Epidermal melanocyte (primary cell): ENCODE measurements around the gene IL25.

Source experiments
- DNase-seq: peaks from one replicate; pipeline ENCODE4 v3.0.0; 2011; ENCODE audit warnings: low spot score; ENCODE audit not compliant: insufficient read length

Gene IL25

GRCh38 chr14:23353433-23353780 lies 19.2 kb upstream of the IL25 start:
- DNase-seq, result no peak

GRCh38 chr14:23354990-23355389 lies 17.6 kb upstream of the IL25 start:
- DNase-seq, result no peak

- no peak for DNase-seq
These were observed 16.7 kb upstream of the IL25 start for GRCh38 chr14:23355871-23356435.

- DNase-seq, result no peak
These were observed 15.9 kb upstream of the IL25 start for GRCh38 chr14:23356662-23357061.

GRCh38 chr14:23357261-23357660 lies 15.3 kb upstream of the IL25 start:
- DNase-seq, result no peak

GRCh38 chr14:23358042-23358441 lies 14.6 kb upstream of the IL25 start:
- no peak for DNase-seq

GRCh38 chr14:23358553-23359166 lies 13.9 kb upstream of the IL25 start:
- peak; percentile 3 for DNase-seq

GRCh38 chr14:23359167-23359626 lies 13.4 kb upstream of the IL25 start:
- no peak for DNase-seq

- peak; percentile 8 for DNase-seq
These were observed 12.7 kb upstream of the IL25 start for GRCh38 chr14:23359722-23360447.

GRCh38 chr14:23360496-23360895 lies 12.1 kb upstream of the IL25 start:
- DNase-seq, result no peak

- DNase-seq, result no peak
These were observed 11.3 kb upstream of the IL25 start for GRCh38 chr14:23361320-23361719.

GRCh38 chr14:23361763-23362162 lies 10.8 kb upstream of the IL25 start:
- DNase-seq, result no peak

GRCh38 chr14:23362200-23362599 lies 10.4 kb upstream of the IL25 start:
- no peak for DNase-seq

GRCh38 chr14:23364164-23365035 lies 8.2 kb upstream of the IL25 start:
- DNase-seq, result peak; percentile 73

- DNase-seq, result no peak
These were observed 7.4 kb upstream of the IL25 start, which contains the start of gene EFS for GRCh38 chr14:23365036-23365731. Gene EFS (minus strand): TSS chr14:23365172. CDS start chr14:23365025, 147 bp downstream.

GRCh38 chr14:23365732-23366425 lies 6.7 kb upstream of the IL25 start:
- peak; percentile 82 for DNase-seq

- peak; percentile 76 for DNase-seq
These were observed 6.1 kb upstream of the IL25 start for GRCh38 chr14:23366426-23366921.

GRCh38 chr14:23370221-23370620 lies 2.4 kb upstream of the IL25 start:
- no peak for DNase-seq

GRCh38 chr14:23371865-23372264 lies 744 bp upstream of the IL25 start:
- DNase-seq, result no peak

GRCh38 chr14:23373041-23373440 lies 432 bp downstream of the IL25 start:
- no peak for DNase-seq
